SU-DHL-6 (cell line): Measurements from ENCODE around the gene AQP5.

Experiments used
- H2AFZ ChIP-seq: fragments of 200-600 bp; sonication (generic); 2 replicates; pipeline ENCODE4 v1.6.1; 2014; ENCODE audit warnings: low read depth, mild to moderate bottlenecking, moderate library complexity, mixed read lengths, antibody characterized with exemption, low read length; ENCODE audit not compliant: severe bottlenecking
- H3F3A ChIP-seq: fragments of 200-600 bp; shearing (Covaris generic); 2 replicates; pipeline ENCODE4 v1.6.0; 2016; ENCODE audit warnings: antibody characterized with exemption, mild to moderate bottlenecking; ENCODE audit not compliant: insufficient read depth
- H3K27ac ChIP-seq: fragments of 200-600 bp; sonication (generic); 2 replicates; pipeline ENCODE4 v1.5.1; 2016; ENCODE audit warnings: low read depth, mild to moderate bottlenecking, low read length, moderate library complexity, mixed read lengths
- H3K27me3 ChIP-seq: fragments of 200-600 bp; sonication (generic), shearing (Covaris generic); 2 replicates; pipeline ENCODE4 v1.6.0; 2014; ENCODE audit warnings: mild to moderate bottlenecking, low read length
- H3K36me3 ChIP-seq: fragments of 200-600 bp; sonication (generic); 2 replicates; pipeline ENCODE4 v1.6.1; 2014; ENCODE audit warnings: mild to moderate bottlenecking, low read length, mixed read lengths
- H3K4me2 ChIP-seq: fragments of 300-600, 200-600 bp; shearing (Covaris generic), sonication (generic); 2 replicates; pipeline ENCODE4 v1.6.0; 2014; ENCODE audit warnings: low read length, low read depth, mild to moderate bottlenecking; ENCODE audit not compliant: poor library complexity, severe bottlenecking
- H3K4me3 ChIP-seq: fragments of 200-600 bp; sonication (generic); 2 replicates; pipeline ENCODE4 v1.5.1; 2014; ENCODE audit warnings: antibody characterized with exemption, low read length, mild to moderate bottlenecking, mixed read lengths; ENCODE audit not compliant: insufficient read depth, poor library complexity, severe bottlenecking
- H3K79me2 ChIP-seq: fragments of 200-600 bp; sonication (generic); 2 replicates; pipeline ENCODE4 v1.6.1; 2014; ENCODE audit warnings: mild to moderate bottlenecking, low read length, moderate library complexity; ENCODE audit not compliant: insufficient read depth
- H3K9ac ChIP-seq: fragments of 200-600 bp; sonication (generic); 2 replicates; pipeline ENCODE4 v1.7.0; 2014; ENCODE audit warnings: mild to moderate bottlenecking, low read length
- H3K9me2 ChIP-seq: fragments of 200-600 bp; sonication (generic); replicated peaks from 2 replicates; pipeline ENCODE4 v1.6.1; 2014; ENCODE audit warnings: low read length; ENCODE audit not compliant: insufficient read depth
- H3K9me3 ChIP-seq: fragments of 200-600 bp; sonication (generic); 2 replicates; pipeline ENCODE4 v1.6.1; 2014; ENCODE audit warnings: low read length, mixed read lengths; ENCODE audit not compliant: insufficient read depth
- H4K20me1 ChIP-seq: fragments of 200-600 bp; sonication (generic); 2 replicates; pipeline ENCODE4 v1.6.1; 2014; ENCODE audit warnings: low read depth, mild to moderate bottlenecking, antibody characterized with exemption, low read length, moderate library complexity, mixed read lengths
- EZH2phosphoT487 ChIP-seq: fragments of 200-600 bp; sonication (generic), shearing (Covaris generic); conservative IDR thresholded peaks from 2 replicates; pipeline ENCODE4 v1.6.1; 2018; ENCODE audit warnings: mild to moderate bottlenecking, antibody characterized with exemption, low read length, moderate library complexity, mixed read lengths
- TF ChIP-seq, protein P1 (sequence below): fragments of 200-600 bp; sonication (generic); IDR thresholded peaks from one replicate; pipeline ENCODE4 v1.5.1; 2017; ENCODE audit warnings: antibody characterized with exemption, mild to moderate bottlenecking, low read length, moderate library complexity; ENCODE audit not compliant: insufficient read depth, poor library complexity, severe bottlenecking

The AQP5 gene

DNA sequence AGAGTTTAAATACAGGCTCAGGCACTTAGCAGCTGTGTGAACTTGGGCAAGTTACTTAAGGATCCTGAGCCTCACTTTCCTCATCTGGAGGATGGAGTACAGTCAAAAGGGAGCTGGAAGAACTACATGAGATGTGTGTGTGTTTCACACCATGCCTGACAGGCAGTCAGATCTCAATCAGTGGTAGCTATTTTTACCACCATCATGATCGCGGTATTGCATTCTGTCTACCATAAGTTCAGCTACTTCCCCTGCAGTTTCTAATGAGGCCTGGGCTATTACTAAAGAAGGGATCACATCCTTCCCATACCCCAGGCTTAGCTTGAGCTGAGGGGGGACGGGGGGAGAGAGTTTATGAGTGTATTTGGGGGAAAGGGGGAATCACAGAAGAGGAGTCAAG lies 18.1 kb downstream of the AQP5 start:
- no peak for TF ChIP-seq EZH2phosphoT487
- TF ChIP-seq, protein P1, sequence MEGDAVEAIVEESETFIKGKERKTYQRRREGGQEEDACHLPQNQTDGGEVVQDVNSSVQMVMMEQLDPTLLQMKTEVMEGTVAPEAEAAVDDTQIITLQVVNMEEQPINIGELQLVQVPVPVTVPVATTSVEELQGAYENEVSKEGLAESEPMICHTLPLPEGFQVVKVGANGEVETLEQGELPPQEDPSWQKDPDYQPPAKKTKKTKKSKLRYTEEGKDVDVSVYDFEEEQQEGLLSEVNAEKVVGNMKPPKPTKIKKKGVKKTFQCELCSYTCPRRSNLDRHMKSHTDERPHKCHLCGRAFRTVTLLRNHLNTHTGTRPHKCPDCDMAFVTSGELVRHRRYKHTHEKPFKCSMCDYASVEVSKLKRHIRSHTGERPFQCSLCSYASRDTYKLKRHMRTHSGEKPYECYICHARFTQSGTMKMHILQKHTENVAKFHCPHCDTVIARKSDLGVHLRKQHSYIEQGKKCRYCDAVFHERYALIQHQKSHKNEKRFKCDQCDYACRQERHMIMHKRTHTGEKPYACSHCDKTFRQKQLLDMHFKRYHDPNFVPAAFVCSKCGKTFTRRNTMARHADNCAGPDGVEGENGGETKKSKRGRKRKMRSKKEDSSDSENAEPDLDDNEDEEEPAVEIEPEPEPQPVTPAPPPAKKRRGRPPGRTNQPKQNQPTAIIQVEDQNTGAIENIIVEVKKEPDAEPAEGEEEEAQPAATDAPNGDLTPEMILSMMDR, result no peak

DNA sequence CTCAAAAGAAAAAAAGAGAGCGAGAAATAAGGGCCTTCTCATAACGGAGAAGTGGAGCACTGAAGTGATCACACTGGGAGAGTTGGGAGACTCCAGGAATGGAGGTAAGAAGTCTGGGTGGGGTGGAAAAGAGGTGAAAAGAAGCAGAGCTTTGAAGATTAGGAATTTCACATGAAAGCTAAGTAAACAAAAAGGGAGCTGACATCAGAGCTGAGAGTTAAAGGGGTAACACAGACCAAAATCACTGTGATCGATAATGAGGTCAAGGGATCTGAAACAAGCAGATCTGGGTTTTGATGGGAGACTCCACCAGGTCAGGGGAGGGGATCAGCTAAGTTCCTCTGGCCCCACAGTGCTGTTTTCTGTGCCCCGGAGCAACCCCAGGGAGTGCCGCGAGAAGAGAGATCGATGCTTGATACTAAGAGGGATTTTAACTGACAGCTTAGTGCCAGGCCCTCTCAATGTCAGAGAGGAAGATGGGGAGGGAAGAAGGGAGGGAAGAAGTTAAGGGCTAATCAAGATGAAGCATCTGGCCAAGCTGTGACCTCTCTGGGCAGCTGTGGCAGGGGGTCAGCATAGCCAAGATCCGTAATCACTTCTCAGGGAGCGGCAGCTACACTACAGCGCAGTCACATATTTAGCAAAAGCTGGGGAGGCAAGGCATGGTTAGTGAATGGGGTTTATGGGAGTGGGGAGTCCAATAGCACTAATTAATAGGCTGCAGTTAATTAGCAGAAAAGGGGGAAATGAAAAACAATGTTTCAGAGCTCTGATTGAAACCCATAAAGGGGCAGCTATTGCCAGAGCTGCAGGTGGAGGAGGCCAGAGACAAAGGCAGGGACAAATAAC lies 19.1 kb downstream of the AQP5 start:
- TF ChIP-seq, protein P1, result no peak

More for the DNA sequence above, 18.1 kb downstream of the AQP5 start:
- no peaks in the 10 kb centered on the region for H4K20me1 ChIP-seq
- H3K27me3 ChIP-seq, result no peaks in the 10 kb centered on the region
- H3F3A ChIP-seq, result no peaks in the 10 kb centered on the region
- H3K4me2 ChIP-seq, result no peak overlapping the region
- no peak overlapping the region for H3K27ac ChIP-seq
- H3K36me3 ChIP-seq, result no peaks in the 10 kb centered on the region
- H3K9ac ChIP-seq, result no peak overlapping the region
- no peaks in the 10 kb centered on the region for H3K9me2 ChIP-seq
- no peak overlapping the region for H2AFZ ChIP-seq
- no peaks in the 10 kb centered on the region for H3K9me3 ChIP-seq
- no peak overlapping the region for H3K4me3 ChIP-seq
- H3K79me2 ChIP-seq, result no peaks in the 10 kb centered on the region

DNA sequence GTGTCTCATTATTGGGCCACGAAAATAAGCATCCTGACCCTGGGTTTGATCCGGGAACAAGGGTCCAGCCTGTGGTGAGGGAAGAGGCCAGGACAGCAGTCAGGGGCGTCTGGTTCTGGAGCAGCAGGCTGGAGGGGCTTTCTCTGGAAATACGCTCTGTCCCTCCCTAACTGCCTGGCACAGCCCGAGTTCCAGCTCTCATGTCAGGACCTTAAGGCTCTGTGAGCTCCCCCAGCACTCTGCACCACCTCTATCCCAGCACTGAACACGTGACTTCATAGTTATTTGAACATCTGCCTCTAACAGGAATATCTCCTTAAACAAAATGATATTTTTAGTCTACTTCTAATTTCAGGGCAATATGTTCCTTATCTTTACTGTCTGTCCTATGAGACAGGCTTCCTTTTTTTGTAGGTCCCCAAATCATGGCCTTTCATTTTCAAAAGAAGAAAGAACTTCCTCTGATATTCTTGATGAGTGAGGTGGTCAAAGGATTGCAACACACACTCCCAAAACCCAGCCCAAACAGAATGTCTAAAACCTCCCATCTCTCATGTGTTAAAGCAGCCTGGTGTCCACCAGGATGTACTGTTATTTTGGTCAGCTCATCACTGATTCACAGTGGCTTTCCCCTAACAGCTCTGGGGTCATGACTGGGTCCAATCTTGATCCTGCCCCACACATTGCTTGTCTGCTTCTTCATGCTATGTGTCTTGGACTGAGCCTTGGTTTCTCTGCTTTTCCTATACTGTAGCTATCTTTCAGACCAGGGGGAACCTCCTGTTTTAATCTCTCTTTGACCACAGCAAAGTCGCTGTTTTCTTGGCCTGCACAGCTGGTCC lies 20.8 kb downstream of the AQP5 start:
- Histone ChIP-seq H3K27ac (no peak overlapping the region), H3K4me3 (no peak overlapping the region), H3K79me2 (no peaks in the 10 kb centered on the region), H3K4me2 (no peak overlapping the region), H3K9me3 (no peaks in the 10 kb centered on the region), H3K9me2 (no peaks in the 10 kb centered on the region), H4K20me1 (no peaks in the 10 kb centered on the region; the same call in 1 of the 2 replicates), H3F3A (no peaks in the 10 kb centered on the region), H2AFZ (no peak overlapping the region), H3K36me3 (peaks cover 9% of the 10 kb centered on the region; the same call in 1 of the 2 replicates), H3K9ac (no peak overlapping the region), H3K27me3 (no peaks in the 10 kb centered on the region)
- TF ChIP-seq, protein P1, result no peak
- no peak for TF ChIP-seq EZH2phosphoT487

More for the DNA sequence above, 19.1 kb downstream of the AQP5 start:
- Histone ChIP-seq H3K27ac (no peak overlapping the region), H3K36me3 (no peaks in the 10 kb centered on the region), H3K9me3 (no peaks in the 10 kb centered on the region), H2AFZ (no peak overlapping the region), H3K9me2 (no peaks in the 10 kb centered on the region), H3K4me3 (no peak overlapping the region), H3F3A (no peaks in the 10 kb centered on the region), H3K4me2 (no peak overlapping the region), H3K9ac (no peak overlapping the region), H3K79me2 (no peaks in the 10 kb centered on the region), H3K27me3 (no peaks in the 10 kb centered on the region), H4K20me1 (no peaks in the 10 kb centered on the region)
